T-helper 1 cell treated with Interleukin-12 subunit alpha and Interleukin-12 subunit beta and Interleukin-4 antibody, amounts not matched to agents 30 μg/mL and 1 μg/mL, for 36 hours (primary cell): ENCODE results near the gene ESX1.

Experiments
- H3K27ac Mint-ChIP-seq: one replicate; pipeline ENCODE4 v1.8.0; 2021; ENCODE audit warnings: mild to moderate bottlenecking, mixed read lengths
- H3K27me3 Mint-ChIP-seq: one replicate; pipeline ENCODE4 v1.8.0; 2021; ENCODE audit warnings: low read depth, mixed read lengths
- H3K36me3 Mint-ChIP-seq: one replicate; pipeline ENCODE4 v1.8.0; 2021; ENCODE audit warnings: low read depth, mixed read lengths
- H3K4me1 Mint-ChIP-seq: one replicate; pipeline ENCODE4 v1.8.0; 2021; ENCODE audit warnings: low read depth, mixed read lengths
- H3K4me3 Mint-ChIP-seq: one replicate; pipeline ENCODE4 v1.8.0; 2021; ENCODE audit warnings: mild to moderate bottlenecking, moderate library complexity, mixed read lengths
- H3K9me3 Mint-ChIP-seq: one replicate; pipeline ENCODE4 v1.8.0; 2021; ENCODE audit warnings: mixed read lengths

ESX1 gene

GRCh38 chrX:104254442-104255115 is at the start of gene ESX1:
Gene ESX1 (minus strand): TSS chrX:104254933. CDS start chrX:104254849, 84 bp downstream.
- no peaks in the 10 kb centered on the region for H3K9me3 Mint-ChIP-seq
- H3K27me3 Mint-ChIP-seq, result peaks cover 49% of the 10 kb centered on the region
- H3K4me3 Mint-ChIP-seq, result peak within 1 kb of the TSS; percentile 69
- peaks cover 2% of the 10 kb centered on the region for H3K4me1 Mint-ChIP-seq
- H3K27ac Mint-ChIP-seq, result no peak within 1 kb of the TSS
- no peaks in the 10 kb centered on the region for H3K36me3 Mint-ChIP-seq

- Mint-ChIP-seq H3K4me1 (no peaks in the 10 kb centered on the region), H3K27me3 (no peaks in the 10 kb centered on the region), H3K9me3 (no peaks in the 10 kb centered on the region)
Observed at GRCh38 chrX:104295636-104296035, 40.9 kb upstream of the ESX1 start.

GRCh38 chrX:104288961-104289360 is 34.2 kb upstream of the ESX1 start:
- H3K27me3 Mint-ChIP-seq, result no peaks in the 10 kb centered on the region
- H3K4me3 Mint-ChIP-seq, result no peak overlapping the region
- H3K9me3 Mint-ChIP-seq, result no peaks in the 10 kb centered on the region

More at GRCh38 chrX:104295636-104296035, 40.9 kb upstream of the ESX1 start:
- Mint-ChIP-seq H3K4me3 (no peak overlapping the region), H3K36me3 (no peaks in the 10 kb centered on the region), H3K27ac (no peak overlapping the region)

DNA sequence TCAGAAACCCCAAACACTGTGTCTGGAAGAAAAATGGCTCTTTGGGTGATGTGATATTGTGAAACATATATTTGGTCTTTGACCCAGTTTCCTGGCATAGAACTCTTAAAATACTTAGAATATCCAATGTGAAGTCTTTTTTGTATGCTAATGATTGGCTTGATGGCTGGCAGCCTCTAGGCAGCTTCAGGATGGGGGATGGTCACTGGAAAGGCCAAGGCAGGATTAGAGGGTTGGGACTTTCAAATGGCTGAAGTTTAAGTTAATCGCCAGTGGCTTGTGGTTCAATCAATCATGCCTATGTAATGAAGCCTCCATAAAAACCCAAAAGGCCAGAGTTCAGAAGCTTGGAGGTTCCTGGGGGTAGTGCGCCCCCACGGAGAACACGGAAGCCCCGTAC is 33.5 kb upstream of the ESX1 start:
- Mint-ChIP-seq H3K4me3 (no peak overlapping the region), H3K4me1 (no peaks in the 10 kb centered on the region), H3K27me3 (no peaks in the 10 kb centered on the region), H3K9me3 (no peaks in the 10 kb centered on the region), H3K27ac (no peak overlapping the region), H3K36me3 (no peaks in the 10 kb centered on the region)

More at GRCh38 chrX:104288961-104289360, 34.2 kb upstream of the ESX1 start:
- Mint-ChIP-seq H3K4me1 (no peaks in the 10 kb centered on the region), H3K27ac (no peak overlapping the region), H3K36me3 (no peaks in the 10 kb centered on the region)

GRCh38 chrX:104285201-104285600 is 30.5 kb upstream of the ESX1 start:
- Mint-ChIP-seq H3K36me3 (no peaks in the 10 kb centered on the region), H3K27me3 (peaks cover 4% of the 10 kb centered on the region), H3K27ac (no peak overlapping the region), H3K4me1 (no peaks in the 10 kb centered on the region), H3K9me3 (no peaks in the 10 kb centered on the region), H3K4me3 (no peak overlapping the region)

- Mint-ChIP-seq H3K4me3 (no peak overlapping the region), H3K36me3 (no peaks in the 10 kb centered on the region), H3K27me3 (peaks cover 4% of the 10 kb centered on the region), H3K27ac (no peak overlapping the region), H3K9me3 (no peaks in the 10 kb centered on the region), H3K4me1 (no peaks in the 10 kb centered on the region)
Observed at GRCh38 chrX:104284507-104284906, 29.8 kb upstream of the ESX1 start.

GRCh38 chrX:104282166-104282725 is 27.5 kb upstream of the ESX1 start:
- H3K36me3 Mint-ChIP-seq, result no peaks in the 10 kb centered on the region
- H3K4me1 Mint-ChIP-seq, result no peaks in the 10 kb centered on the region
- H3K27me3 Mint-ChIP-seq, result peaks cover 4% of the 10 kb centered on the region
- H3K9me3 Mint-ChIP-seq, result no peaks in the 10 kb centered on the region
- no peak overlapping the region for H3K27ac Mint-ChIP-seq
- H3K4me3 Mint-ChIP-seq, result no peak overlapping the region

DNA sequence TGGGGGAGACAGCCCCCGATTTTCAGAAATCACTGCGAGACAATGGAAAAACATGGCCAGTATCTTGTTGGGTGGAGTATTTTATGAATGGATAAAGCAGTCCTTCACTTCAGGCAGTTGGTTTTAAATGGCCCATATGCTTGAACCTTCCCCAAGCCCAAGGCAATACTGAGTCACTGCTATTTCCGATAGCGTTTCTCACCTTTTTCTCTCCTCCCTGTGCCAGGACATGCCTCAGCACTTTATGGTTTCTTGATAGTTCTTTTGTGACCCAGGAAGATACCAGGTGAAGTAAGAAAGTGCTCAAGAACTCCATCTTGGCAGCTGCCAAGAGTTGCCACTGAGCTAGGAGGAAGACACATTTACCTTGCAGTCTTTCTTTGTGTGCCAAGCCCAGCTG is 26.8 kb upstream of the ESX1 start:
- Mint-ChIP-seq H3K27ac (no peak overlapping the region), H3K27me3 (peaks cover 4% of the 10 kb centered on the region), H3K9me3 (no peaks in the 10 kb centered on the region), H3K4me1 (no peaks in the 10 kb centered on the region), H3K36me3 (no peaks in the 10 kb centered on the region), H3K4me3 (no peak overlapping the region)

GRCh38 chrX:104280609-104281008 is 25.9 kb upstream of the ESX1 start:
- Mint-ChIP-seq H3K4me3 (no peak overlapping the region), H3K36me3 (no peaks in the 10 kb centered on the region), H3K4me1 (no peaks in the 10 kb centered on the region), H3K27ac (no peak overlapping the region), H3K27me3 (peaks cover 4% of the 10 kb centered on the region), H3K9me3 (no peaks in the 10 kb centered on the region)

DNA sequence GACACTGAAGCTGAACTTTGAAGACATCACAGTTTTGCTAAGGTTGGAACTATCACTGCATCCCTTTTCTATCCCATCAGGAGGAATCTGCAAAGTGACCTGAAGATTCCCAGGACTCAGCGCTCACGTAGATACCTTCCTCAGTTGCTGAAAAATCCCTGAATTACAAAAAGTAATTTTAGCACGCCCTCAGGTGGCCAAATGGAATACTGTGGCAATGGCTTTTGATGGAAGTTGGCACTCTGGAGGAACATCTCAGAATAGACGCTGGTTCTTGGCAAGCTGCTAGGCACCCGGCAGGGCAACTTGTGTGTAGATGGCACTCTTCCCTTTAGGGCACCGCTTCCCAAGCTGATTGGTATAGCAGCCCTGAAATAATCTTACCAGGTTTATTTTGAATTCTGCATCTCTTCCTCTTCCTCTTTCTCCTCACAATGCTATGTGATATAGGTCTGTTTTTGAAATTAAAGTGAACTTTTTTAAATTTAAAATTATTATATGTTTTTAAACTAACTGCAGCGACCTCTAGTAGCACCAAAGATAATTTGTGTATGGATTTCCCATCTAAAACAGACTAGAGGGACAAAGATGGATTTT is 16.3 kb upstream of the ESX1 start:
- no peak overlapping the region for H3K27ac Mint-ChIP-seq
- H3K27me3 Mint-ChIP-seq, result peaks cover 4% of the 10 kb centered on the region
- no peaks in the 10 kb centered on the region for H3K9me3 Mint-ChIP-seq
- peaks cover 3% of the 10 kb centered on the region for H3K4me1 Mint-ChIP-seq
- H3K4me3 Mint-ChIP-seq, result no peak overlapping the region
- H3K36me3 Mint-ChIP-seq, result no peaks in the 10 kb centered on the region

- Mint-ChIP-seq H3K4me3 (no peak overlapping the region), H3K9me3 (no peaks in the 10 kb centered on the region), H3K36me3 (no peaks in the 10 kb centered on the region), H3K27ac (no peak overlapping the region), H3K4me1 (peaks cover 3% of the 10 kb centered on the region), H3K27me3 (peaks cover 4% of the 10 kb centered on the region)
Observed at GRCh38 chrX:104270212-104270611, 15.5 kb upstream of the ESX1 start.

DNA sequence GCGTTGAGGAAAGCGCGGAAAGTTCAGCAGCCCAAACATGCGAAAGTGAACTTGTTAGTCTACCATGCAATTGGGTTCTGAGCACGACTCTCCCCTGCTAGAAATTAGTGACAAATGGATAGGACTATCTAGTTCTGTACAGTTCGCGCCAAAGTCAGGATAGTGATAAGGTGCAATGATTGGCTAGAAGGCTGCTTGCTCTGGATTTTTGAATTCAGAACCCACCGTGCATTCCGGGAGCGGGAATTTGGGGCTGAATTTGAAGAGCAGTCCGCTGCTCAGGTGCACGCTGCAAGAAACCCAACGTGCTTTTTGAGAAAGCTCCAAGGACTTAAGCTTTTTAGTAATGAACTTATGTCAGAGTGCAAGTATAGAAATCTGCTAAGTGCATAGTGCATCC is 732 bp upstream of the ESX1 start:
- Mint-ChIP-seq H3K9me3 (no peaks in the 10 kb centered on the region), H3K27ac (no peak overlapping the region), H3K27me3 (peaks cover 49% of the 10 kb centered on the region), H3K4me3 (no peak overlapping the region), H3K4me1 (peaks cover 2% of the 10 kb centered on the region), H3K36me3 (no peaks in the 10 kb centered on the region)

GRCh38 chrX:104253567-104254441 is 929 bp downstream of the ESX1 start:
- H3K9me3 Mint-ChIP-seq, result no peaks in the 10 kb centered on the region
- no peak overlapping the region for H3K27ac Mint-ChIP-seq
- H3K27me3 Mint-ChIP-seq, result peaks cover 49% of the 10 kb centered on the region
- H3K4me1 Mint-ChIP-seq, result peaks cover 2% of the 10 kb centered on the region
- no peaks in the 10 kb centered on the region for H3K36me3 Mint-ChIP-seq
- peak overlapping the region; percentile 69 for H3K4me3 Mint-ChIP-seq

DNA sequence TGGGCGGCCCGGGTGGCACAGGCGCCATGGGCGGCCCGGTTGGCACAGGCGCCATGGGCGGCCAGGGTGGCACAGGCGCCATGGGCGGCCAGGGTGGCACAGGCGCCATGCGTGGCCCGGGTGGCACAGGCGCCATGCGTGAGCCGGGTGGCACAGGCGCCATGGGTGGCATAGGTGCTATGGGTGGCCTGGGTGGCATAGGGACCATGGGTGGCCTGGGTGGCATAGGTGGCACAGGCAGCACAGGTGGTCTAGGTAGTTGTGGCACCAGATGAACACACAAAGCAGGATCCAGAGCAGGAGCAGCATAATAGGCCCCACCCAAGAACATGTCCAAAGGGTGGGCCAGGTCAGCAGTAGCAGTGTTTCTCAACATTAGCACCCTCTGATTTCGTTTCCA is 4.3 kb downstream of the ESX1 start:
- Mint-ChIP-seq H3K27me3 (peaks cover 40% of the 10 kb centered on the region), H3K9me3 (no peaks in the 10 kb centered on the region), H3K27ac (no peak overlapping the region), H3K36me3 (no peaks in the 10 kb centered on the region), H3K4me1 (peaks cover 2% of the 10 kb centered on the region), H3K4me3 (no peak overlapping the region)
